Naive thymus-derived CD4-positive, alpha-beta T cell (primary cell): ENCODE measurements around the gene SPIB. TPM values are rescaled to one million over a fixed set of nuclear protein-coding genes. Genes with fewer than 3 reads are reported as not detected.

Experiments
- ATAC-seq: fragments of 150-1000 bp; cut with Tn5 transposase; 2 replicates; pipeline ENCODE4 v1.10.0; 2021; ENCODE audit warnings: mild to moderate bottlenecking, moderate library complexity
- CTCF ChIA-PET: fragments of 350-600 bp; sonication (Branson Sonifier 250); formaldehyde crosslinking; loops from one replicate; lab custom pipeline; 2021; ENCODE audit warnings: antibody characterized with exemption; lab: Charles Lee
- POLR2A ChIA-PET: fragments of 350-600 bp; sonication (Branson Sonifier 250); formaldehyde crosslinking; loops from one replicate; lab custom pipeline; 2021; ENCODE audit warnings: antibody characterized with exemption, inconsistent platforms; lab: Charles Lee
- DNase-seq, 9 donors: peaks; one replicate each; pipeline versions ENCODE4 v3.0.0 to v3.0.0-alpha.2; 2020 to 2022; ENCODE audit warnings: mixed read lengths in 1 of 9
- H3K27ac ChIP-seq: one replicate; pipeline ENCODE4 v1.7.0; 2013; ENCODE audit warnings: mild to moderate bottlenecking, low read depth, low read length, moderate library complexity
- H3K27me3 ChIP-seq, 2 donors: one replicate each; pipeline ENCODE4 v1.7.0; 2013; ENCODE audit warnings: low read length in 2 of 2, mild to moderate bottlenecking in 2 of 2, moderate library complexity in 2 of 2; ENCODE audit not compliant: control insufficient read depth in 2 of 2, insufficient read depth in 2 of 2
- H3K36me3 ChIP-seq, 3 experiments: 1 replicate in 2 of 3; 2 replicates in 1 of 3; pipeline ENCODE4 v1.7.0; 2013; ENCODE audit warnings: low read length in 3 of 3, mild to moderate bottlenecking in 3 of 3, moderate library complexity in 1 of 3; ENCODE audit not compliant: insufficient read depth in 3 of 3, control insufficient read depth in 2 of 3
- H3K4me1 ChIP-seq, 2 donors: one replicate each; pipeline ENCODE4 v1.7.0; 2013; ENCODE audit warnings: low read length in 2 of 2, mild to moderate bottlenecking in 2 of 2, moderate library complexity in 1 of 2; ENCODE audit not compliant: control insufficient read depth in 2 of 2, insufficient read depth in 2 of 2
- H3K4me3 ChIP-seq: 2 replicates; pipeline ENCODE4 v1.7.0; 2013; ENCODE audit warnings: mild to moderate bottlenecking, low read length
- H3K9me3 ChIP-seq, 3 experiments: 1 replicate in 2 of 3; 2 replicates in 1 of 3; pipeline ENCODE4 v1.7.0; 2013; ENCODE audit warnings: low read length in 3 of 3; ENCODE audit not compliant: control insufficient read depth in 2 of 3
- H3K27ac Mint-ChIP-seq, 9 donors: one replicate each; pipeline ENCODE4 v1.8.0; 2020 to 2022; ENCODE audit warnings: mixed read lengths in 9 of 9, mild to moderate bottlenecking in 8 of 9, moderate library complexity in 5 of 9, inconsistent platforms in 2 of 9
- H3K27me3 Mint-ChIP-seq, 5 donors: one replicate each; pipeline ENCODE4 v1.8.0; 2021 to 2022; ENCODE audit warnings: mixed read lengths in 5 of 5, mild to moderate bottlenecking in 1 of 5
- H3K36me3 Mint-ChIP-seq, 5 donors: one replicate each; pipeline ENCODE4 v1.8.0; 2020 to 2022; ENCODE audit warnings: mixed read lengths in 5 of 5, mild to moderate bottlenecking in 3 of 5, inconsistent platforms in 1 of 5
- H3K4me1 Mint-ChIP-seq, 7 donors: one replicate each; pipeline ENCODE4 v1.8.0; 2020 to 2022; ENCODE audit warnings: mixed read lengths in 7 of 7, mild to moderate bottlenecking in 3 of 7, inconsistent platforms in 1 of 7
- H3K4me3 Mint-ChIP-seq, 10 donors: one replicate each; pipeline ENCODE4 v1.8.0; 2020 to 2022; ENCODE audit warnings: mild to moderate bottlenecking in 10 of 10, mixed read lengths in 10 of 10, moderate library complexity in 6 of 10, inconsistent platforms in 2 of 10
- H3K9me3 Mint-ChIP-seq, 11 donors: one replicate each; pipeline ENCODE4 v1.8.0; 2020 to 2022; ENCODE audit warnings: mixed read lengths in 11 of 11, mild to moderate bottlenecking in 4 of 11, inconsistent platforms in 1 of 11, moderate library complexity in 1 of 11
- intact Hi-C, 2 donors: fragments of 100-400 bp; cut with micrococcal nuclease; formaldehyde crosslinking; loops; one replicate each; pipeline ENCODE4 v1.15.1; 2023
- polyA plus RNA-seq, 2 donors: library from polyadenylated mRNA; unstranded; fragments of 300-500 nt; fragmentation: Illumina TruSeq; gene quantifications; one replicate each; pipeline ENCODE4 v1.2.3, GENCODE V29; 2021
- total RNA-seq, 6 experiments: library from RNA in 5 of 6; stranded (reverse) in 5 of 6; gene quantifications; 1 replicate in 5 of 6; 2 replicates in 1 of 6; pipeline ENCODE4 v1.2.3 and lab custom pipeline; 2021 to 2026

Gene SPIB
- total and polyA plus RNA-seq, 7 experiments from 2014 or later = 0.19 to 7.5 (median 0.94) TPM

GRCh38 chr19:50381881-50382729 is 36.6 kb upstream of the SPIB start:
- Histone ChIP-seq H3K4me1 (peaks cover 3 to 15% of the 10 kb centered on the region in 2 donors), H3K36me3 (peaks cover 0 to 60% (median 33%) of the 10 kb centered on the region in 3 experiments), H3K4me3 (no peak overlapping the region), H3K9me3 (no peaks in the 10 kb centered on the region), H3K27me3 (no peaks in the 10 kb centered on the region), H3K27ac (no peak overlapping the region)
- Mint-ChIP-seq H3K9me3 (peaks cover 0 to 8% (median 0%) of the 10 kb centered on the region in 11 donors), H3K4me3 (no peak overlapping the region), H3K27ac (peak overlapping the region in 4 of 9 donors; percentile 38 to 94 (median 65)), H3K27me3 (no peaks in the 10 kb centered on the region), H3K4me1 (peaks cover 25 to 50% (median 43%) of the 10 kb centered on the region in 7 donors), H3K36me3 (peaks cover 11 to 26% (median 15%) of the 10 kb centered on the region in 5 donors)
- CTCF ChIA-PET = no interaction called here
- no peak for ATAC-seq
- intact Hi-C loops = loop anchor here (5.0 to 10.0 kb wide), 3 partner anchors 50 to 983 kb away; partner anchors contain the start of genes CLDND2 (in 1 of the 2), CLEC11A (in 1 of the 2), ETFB (in 1 of the 2) and MYBPC2 (in 1 of the 2)
- POLR2A ChIA-PET = no interaction called here
- peak in 1 of 9 donors; percentile 22 for DNase-seq

- DNase-seq = peak in 1 of 9 donors; percentile 21
- Histone ChIP-seq H3K4me1 (peaks cover 3 to 7% of the 10 kb centered on the region in 2 donors), H3K27ac (peak overlapping the region; percentile 70), H3K27me3 (no peaks in the 10 kb centered on the region), H3K9me3 (no peaks in the 10 kb centered on the region), H3K36me3 (peaks cover 0 to 55% (median 25%) of the 10 kb centered on the region in 3 experiments), H3K4me3 (peak overlapping the region; percentile 55)
- Mint-ChIP-seq H3K4me1 (peaks cover 16 to 49% (median 36%) of the 10 kb centered on the region in 7 donors), H3K9me3 (peaks cover 0 to 8% (median 0%) of the 10 kb centered on the region in 11 donors), H3K4me3 (peak overlapping the region; percentile 91 to 99 (median 94)), H3K36me3 (peaks cover 11 to 26% (median 14%) of the 10 kb centered on the region in 5 donors), H3K27ac (peak overlapping the region; percentile 80 to 97 (median 94)), H3K27me3 (no peaks in the 10 kb centered on the region)
- ChIA-PET POLR2A (interaction anchor here (1.0 to 2.0 kb wide), 7 partner anchors 8 to 422 kb away, joined by 3 to 11 read pairs (median 6); partner anchors contain the start of genes JOSD2 and NR1H2), CTCF (interaction anchor here (0.7 to 1.0 kb wide), 2 partner anchors 8 to 787 kb away, joined by 4 to 6 read pairs; no protein-coding TSS in a partner anchor)
- intact Hi-C loops = loop anchor here (5.0 to 10.0 kb wide), 3 partner anchors 49 to 982 kb away; partner anchors contain the start of genes CLDND2 (in 1 of the 2), CLEC11A (in 1 of the 2), ETFB (in 1 of the 2) and MYBPC2 (in 1 of the 2)
- peak; percentile 19 for ATAC-seq
Observed at GRCh38 chr19:50383001-50383851, 35.5 kb upstream of the SPIB start.

- intact Hi-C loops = loop anchor here (1.0 to 10.0 kb wide), 17 partner anchors 8 to 981 kb away; partner anchors contain the start of genes NR1H2 (in 2 of the 2), CLDND2 (in 1 of the 2), CLEC11A (in 1 of the 2) and CTU1 (in 1 of the 2)
- Mint-ChIP-seq H3K27ac (peak within 1 kb of the TSS; percentile 80 to 97 (median 94)), H3K36me3 (peaks cover 9 to 23% (median 16%) of the 10 kb centered on the region in 5 donors), H3K4me1 (peaks cover 16 to 51% (median 35%) of the 10 kb centered on the region in 7 donors), H3K9me3 (peaks cover 0 to 8% (median 0%) of the 10 kb centered on the region in 11 donors), H3K27me3 (no peaks in the 10 kb centered on the region), H3K4me3 (peak within 1 kb of the TSS; percentile 91 to 99 (median 94))
- DNase-seq (peak; percentile 98 to 100 (median 99)), ATAC-seq (peak; percentile 96)
- H3K36me3 ChIP-seq = peaks cover 0 to 47% (median 18%) of the 10 kb centered on the region in 3 experiments
- H3K4me1 ChIP-seq = peaks cover 3 to 7% of the 10 kb centered on the region in 2 donors
- no peaks in the 10 kb centered on the region for H3K27me3 ChIP-seq
- no peaks in the 10 kb centered on the region for H3K9me3 ChIP-seq
- ChIA-PET CTCF (interaction anchor here (0.7 to 1.0 kb wide), 2 partner anchors 9 to 786 kb away, joined by 4 to 6 read pairs; no protein-coding TSS in a partner anchor), POLR2A (interaction anchor here (1.0 to 2.0 kb wide), 8 partner anchors 9 to 421 kb away, joined by 3 to 11 read pairs (median 5); partner anchors contain the start of genes JOSD2 and NR1H2)
- peak within 1 kb of the TSS; percentile 74 for H3K4me3 ChIP-seq
- H3K27ac ChIP-seq = peak within 1 kb of the TSS; percentile 75
Observed at GRCh38 chr19:50383852-50384684, 34.7 kb upstream of the SPIB start, which contains the start of gene POLD1. Gene POLD1 (plus strand): TSS chr19:50384347. CDS start chr19:50398852, 14,505 bp downstream.

- H3K4me3 ChIP-seq = peak overlapping the region; percentile 74
- Mint-ChIP-seq H3K36me3 (peaks cover 2 to 15% (median 11%) of the 10 kb centered on the region in 5 donors), H3K9me3 (peaks cover 0 to 8% (median 0%) of the 10 kb centered on the region in 11 donors), H3K27ac (peak overlapping the region in 8 of 9 donors; percentile 83 to 97 (median 94)), H3K4me3 (peak overlapping the region; percentile 91 to 99 (median 94)), H3K4me1 (peaks cover 16 to 42% (median 31%) of the 10 kb centered on the region in 7 donors), H3K27me3 (no peaks in the 10 kb centered on the region)
- ATAC-seq (no peak), DNase-seq (peak in 1 of 9 donors; percentile 21)
- intact Hi-C loops = loop anchor here (1.0 to 10.0 kb wide), 17 partner anchors 9 to 980 kb away; partner anchors contain the start of genes NR1H2 (in 2 of the 2), CLDND2 (in 1 of the 2), CLEC11A (in 1 of the 2) and CTU1 (in 1 of the 2)
- H3K27me3 ChIP-seq = no peaks in the 10 kb centered on the region
- peaks cover 0 to 38% (median 9%) of the 10 kb centered on the region in 3 experiments for H3K36me3 ChIP-seq
- ChIA-PET CTCF (no interaction called here), POLR2A (interaction anchor here (1.0 to 2.0 kb wide), 8 partner anchors 9 to 126 kb away, joined by 3 to 11 read pairs (median 6); partner anchors contain the start of genes JOSD2 and NR1H2)
- H3K9me3 ChIP-seq = no peaks in the 10 kb centered on the region
- peak overlapping the region; percentile 75 for H3K27ac ChIP-seq
- H3K4me1 ChIP-seq = peaks cover 3 to 7% of the 10 kb centered on the region in 2 donors
Observed at GRCh38 chr19:50384685-50385535, 33.8 kb upstream of the SPIB start.
